Measurements from ENCODE around the gene ZNF462.

- TF ChIP-seq CTCF (IDR thresholded peaks at IDR 0.05) (no peak), EP300 (IDR thresholded peaks at IDR 0.05) (no peak), POLR2A (IDR thresholded peaks at IDR 0.05) (no peak)
These were observed 6.5 kb downstream of the ZNF462 start for GRCh38 chr9:106869458-106869857.

Data from tibial nerve (tissue), 4 donors.